Endothelial cell (in vitro differentiated cells): Measurements from ENCODE around the gene PCYOX1L. TPM values are rescaled to one million over a fixed set of nuclear protein-coding genes. Genes with fewer than 3 reads are reported as not detected.

Source experiments
- DNase-seq: peaks from one replicate; pipeline ENCODE4 v3.0.0; 2021; ENCODE audit warnings: low spot score
- H3K27ac Mint-ChIP-seq: one replicate; pipeline ENCODE4 v1.8.0; 2021; ENCODE audit warnings: mixed read lengths, inconsistent platforms; ENCODE audit not compliant: unreplicated experiment
- H3K27me3 Mint-ChIP-seq: one replicate; pipeline ENCODE4 v1.8.0; 2021; ENCODE audit warnings: mild to moderate bottlenecking, moderate library complexity, mixed read lengths, inconsistent platforms; ENCODE audit not compliant: unreplicated experiment
- H3K36me3 Mint-ChIP-seq: one replicate; pipeline ENCODE4 v1.8.0; 2021; ENCODE audit warnings: mild to moderate bottlenecking, low read depth, mixed read lengths, inconsistent platforms; ENCODE audit not compliant: unreplicated experiment
- H3K4me1 Mint-ChIP-seq: one replicate; pipeline ENCODE4 v1.8.0; 2021; ENCODE audit warnings: mild to moderate bottlenecking, mixed read lengths, inconsistent platforms; ENCODE audit not compliant: unreplicated experiment
- H3K4me3 Mint-ChIP-seq: one replicate; pipeline ENCODE4 v1.8.0; 2021; ENCODE audit warnings: mild to moderate bottlenecking, mixed read lengths, inconsistent platforms; ENCODE audit not compliant: unreplicated experiment
- H3K9me3 Mint-ChIP-seq: one replicate; pipeline ENCODE4 v1.8.0; 2021; ENCODE audit warnings: mixed read lengths, inconsistent platforms; ENCODE audit not compliant: unreplicated experiment
- CTCF ChIP-seq: fragments of 200-600 bp; sonication (generic); IDR thresholded peaks from one replicate; pipeline ENCODE4 v1.5.0; 2021; ENCODE audit warnings: antibody characterized with exemption; ENCODE audit not compliant: unreplicated experiment
- total RNA-seq: library from RNA; stranded (reverse); fragmentation: NEBNext Ultra II Directional; extraction: Animal tissue kit (Norgen Biotek cat#: 25700); gene quantifications from one replicate; pipeline ENCODE4 v1.2.1, GENCODE V29; 2021; ENCODE audit not compliant: unreplicated experiment

The PCYOX1L gene
- total RNA-seq, 1 donor from 2014 or later: 18.3 TPM

GRCh38 chr5:149379177-149379761, 21.4 kb downstream of the PCYOX1L start, which contains the start of gene IL17B:
IL17B (minus strand) TSS chr5:149379292; CDS start chr5:149379225, 67 bp downstream.
- no peaks in the 10 kb centered on the region for H3K9me3 Mint-ChIP-seq
- H3K27me3 Mint-ChIP-seq: peaks cover 11% of the 10 kb centered on the region
- peaks cover 4% of the 10 kb centered on the region for H3K4me1 Mint-ChIP-seq
- no peak within 1 kb of the TSS for H3K27ac Mint-ChIP-seq
- no peak for TF ChIP-seq CTCF
- H3K36me3 Mint-ChIP-seq: peaks cover 6% of the 10 kb centered on the region
- DNase-seq: no peak
- H3K4me3 Mint-ChIP-seq: no peak within 1 kb of the TSS

- no peak for TF ChIP-seq CTCF
- Mint-ChIP-seq H3K9me3 (no peaks in the 10 kb centered on the region), H3K4me1 (peaks cover 4% of the 10 kb centered on the region), H3K27ac (no peak overlapping the region), H3K36me3 (peaks cover 6% of the 10 kb centered on the region), H3K4me3 (no peak overlapping the region), H3K27me3 (peaks cover 12% of the 10 kb centered on the region)
- DNase-seq: no peak
Observed at GRCh38 chr5:149379818-149380374, 22.1 kb downstream of the PCYOX1L start.

GRCh38 chr5:149380466-149381121, 22.7 kb downstream of the PCYOX1L start:
- no peaks in the 10 kb centered on the region for H3K9me3 Mint-ChIP-seq
- peaks cover 6% of the 10 kb centered on the region for H3K36me3 Mint-ChIP-seq
- H3K27me3 Mint-ChIP-seq: peaks cover 12% of the 10 kb centered on the region
- H3K4me3 Mint-ChIP-seq: no peak overlapping the region
- no peak for TF ChIP-seq CTCF
- H3K27ac Mint-ChIP-seq: no peak overlapping the region
- H3K4me1 Mint-ChIP-seq: peaks cover 4% of the 10 kb centered on the region
- DNase-seq: no peak

GRCh38 chr5:149381261-149381985, 23.6 kb downstream of the PCYOX1L start:
- no peaks in the 10 kb centered on the region for H3K9me3 Mint-ChIP-seq
- no peak for DNase-seq
- H3K4me3 Mint-ChIP-seq: no peak overlapping the region
- H3K4me1 Mint-ChIP-seq: peaks cover 8% of the 10 kb centered on the region
- no peak overlapping the region for H3K27ac Mint-ChIP-seq
- peaks cover 12% of the 10 kb centered on the region for H3K27me3 Mint-ChIP-seq
- H3K36me3 Mint-ChIP-seq: peaks cover 6% of the 10 kb centered on the region
- TF ChIP-seq CTCF: no peak
